ENCODE results near the gene SPEM2.

GRCh38 chr17:7476951-7477350 is 51.5 kb downstream of the SPEM2 start:
- no peak for TF ChIP-seq CTCF (IDR thresholded peaks at IDR 0.05)
- no peak for TF ChIP-seq POLR2A (IDR thresholded peaks at IDR 0.05)
